NCI-H748 (cell line): ENCODE measurements around the gene FAM200B.

ENCODE experiments used
- DNase-seq: peaks from one replicate; lab custom pipeline; 2025; ENCODE audit not compliant: unreplicated experiment; lab: John Stamatoyannopoulos, UW

The FAM200B gene

DNA sequence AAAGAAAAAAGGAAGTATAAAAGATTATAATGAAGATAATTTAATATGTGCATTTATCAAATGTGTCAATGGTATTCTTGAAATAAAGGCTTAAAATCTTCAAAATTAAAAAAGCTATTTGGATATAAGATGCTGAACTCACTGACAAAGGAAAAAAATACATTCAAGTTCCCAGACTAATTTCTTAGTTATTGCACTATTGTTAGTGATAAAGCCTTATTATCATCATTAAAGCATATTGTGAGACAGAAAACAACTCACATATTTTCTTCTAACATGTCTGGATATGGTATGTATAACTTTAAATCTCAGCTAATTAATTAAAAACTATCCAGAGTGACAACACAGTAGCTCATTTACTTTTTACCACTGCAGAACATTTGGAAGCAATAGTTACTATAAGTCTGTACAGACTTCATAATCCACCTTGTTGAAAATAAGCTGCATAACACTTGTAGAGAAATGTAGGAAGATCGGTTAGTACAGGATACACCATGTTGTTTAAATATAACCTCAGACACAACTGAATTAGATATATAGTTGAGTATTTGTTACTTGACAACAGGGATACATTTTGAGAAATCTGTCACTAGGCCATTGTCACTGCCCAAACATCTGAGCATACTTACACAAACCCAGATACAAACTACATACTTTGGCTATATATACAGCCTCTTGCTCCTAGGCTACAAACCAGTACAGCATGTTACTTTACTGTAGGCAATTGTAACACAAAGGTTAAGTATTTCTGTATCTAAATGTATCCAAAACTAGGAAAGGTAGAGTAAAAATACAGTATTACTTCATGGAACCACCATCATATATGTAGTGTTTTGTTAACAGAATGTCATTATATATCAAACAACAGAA lies 12.8 kb upstream of the FAM200B start:
- no peak for DNase-seq

DNA sequence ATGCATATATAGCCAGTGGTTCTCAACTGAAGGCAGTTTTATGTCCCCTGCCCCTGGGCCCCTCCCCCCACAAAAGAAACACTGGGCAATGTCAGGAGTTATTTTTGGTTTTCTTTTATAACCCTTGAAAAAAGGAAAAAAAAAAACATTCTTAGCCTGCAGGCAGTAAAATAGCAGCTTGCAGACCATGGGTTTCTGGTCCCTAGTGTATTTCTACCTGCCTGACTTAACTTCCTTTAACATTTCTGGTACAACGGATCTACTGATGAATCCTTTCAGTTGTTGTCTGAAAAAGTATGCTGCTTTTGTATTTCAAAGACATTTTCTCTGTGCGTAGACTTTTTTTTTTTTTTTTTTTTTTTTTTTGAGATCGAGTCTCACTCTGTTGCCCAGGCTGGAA lies 11.1 kb upstream of the FAM200B start:
- no peak for DNase-seq

DNA sequence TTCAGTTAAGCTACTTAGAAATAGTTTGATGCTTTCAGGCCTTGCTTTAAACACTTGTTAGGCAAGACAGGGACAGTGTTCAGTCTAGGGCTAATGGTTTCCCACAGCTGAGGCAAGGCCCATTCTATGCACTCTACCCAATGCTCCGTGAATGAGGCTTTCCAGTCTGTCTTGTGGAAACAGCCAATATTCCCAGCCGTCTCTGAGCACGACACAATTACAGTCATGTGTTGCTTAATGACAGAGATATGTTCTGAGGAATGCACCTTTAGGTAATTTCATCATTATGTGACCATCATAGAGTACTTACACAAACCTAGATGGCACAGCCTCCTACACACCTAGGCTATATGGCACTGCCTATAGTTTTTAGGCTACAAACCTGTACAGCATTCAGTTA lies 9.5 kb upstream of the FAM200B start:
- DNase-seq = no peak

DNA sequence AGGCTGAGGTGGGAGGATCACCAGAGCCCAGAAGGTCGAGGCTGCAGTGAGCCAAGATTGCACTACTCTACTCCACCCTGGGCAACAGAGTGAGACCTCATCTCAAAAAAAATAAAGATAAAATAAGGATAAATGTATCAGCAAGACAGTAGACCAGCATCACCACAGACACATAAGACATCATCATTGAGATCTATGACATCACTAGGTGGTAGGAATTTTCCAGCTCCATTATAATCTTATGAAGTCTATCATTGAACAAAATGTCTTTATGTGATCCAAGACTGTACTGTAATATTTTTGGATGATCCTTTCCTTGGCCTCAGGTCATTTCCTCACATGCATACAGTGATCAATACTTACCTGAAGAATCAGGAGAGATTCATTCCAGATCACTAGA lies 8.3 kb upstream of the FAM200B start:
- DNase-seq = no peak

DNA sequence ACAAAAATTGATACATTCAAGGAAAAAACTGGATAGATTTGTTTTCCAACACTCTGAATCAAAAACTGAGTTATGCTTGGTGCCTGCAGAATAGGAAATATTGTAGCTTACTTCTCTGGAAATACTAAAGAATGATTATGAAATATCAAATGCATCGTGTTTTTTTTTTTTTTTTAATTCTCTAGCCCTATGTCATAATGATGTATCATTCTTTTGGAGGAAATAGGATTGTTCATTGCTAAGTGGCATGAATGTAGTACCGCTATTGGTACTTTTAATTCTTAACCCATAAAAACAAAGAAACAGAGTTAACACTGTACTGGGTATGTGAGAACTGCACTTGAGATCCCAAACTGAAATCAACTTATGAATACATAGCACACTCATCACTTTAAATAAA lies 7.6 kb upstream of the FAM200B start:
- DNase-seq = no peak

DNA sequence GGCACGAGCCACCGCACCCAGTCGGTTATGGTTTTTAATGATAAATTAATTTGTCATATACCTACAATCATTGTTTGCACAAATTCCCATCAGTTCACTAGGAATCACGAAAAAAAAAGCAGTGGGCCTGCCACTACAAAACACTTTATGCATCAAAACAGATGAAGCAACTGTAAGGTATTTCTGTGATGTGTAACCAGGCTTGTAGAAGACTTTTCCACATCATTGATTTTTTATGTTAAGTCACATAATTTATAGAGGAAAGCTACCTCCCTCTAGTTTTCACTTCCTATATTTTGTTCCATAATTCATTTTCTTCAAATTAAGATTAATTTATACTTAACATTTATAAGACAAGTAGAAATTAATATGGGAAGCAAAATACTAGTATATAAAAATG lies 6.7 kb upstream of the FAM200B start:
- no peak for DNase-seq

DNA sequence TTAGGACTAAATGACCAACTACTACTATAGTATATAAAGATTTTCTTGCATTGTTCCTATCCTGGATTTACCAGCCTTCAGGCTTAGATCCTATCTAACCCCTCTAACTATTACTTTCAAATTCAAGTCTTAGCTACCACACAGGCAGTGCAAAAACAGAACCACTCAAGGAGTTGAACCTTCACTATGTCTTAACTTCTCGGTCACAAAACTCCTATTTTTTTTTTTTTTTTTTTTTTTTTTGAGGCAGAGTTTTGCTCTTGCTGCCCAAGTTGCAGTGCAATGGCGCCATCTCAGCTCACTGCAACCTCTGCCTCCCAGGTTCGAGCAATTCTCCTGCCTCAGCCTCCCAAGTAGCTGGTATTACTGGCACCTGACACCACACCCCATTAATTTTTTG lies 6.3 kb upstream of the FAM200B start:
- no peak for DNase-seq

DNA sequence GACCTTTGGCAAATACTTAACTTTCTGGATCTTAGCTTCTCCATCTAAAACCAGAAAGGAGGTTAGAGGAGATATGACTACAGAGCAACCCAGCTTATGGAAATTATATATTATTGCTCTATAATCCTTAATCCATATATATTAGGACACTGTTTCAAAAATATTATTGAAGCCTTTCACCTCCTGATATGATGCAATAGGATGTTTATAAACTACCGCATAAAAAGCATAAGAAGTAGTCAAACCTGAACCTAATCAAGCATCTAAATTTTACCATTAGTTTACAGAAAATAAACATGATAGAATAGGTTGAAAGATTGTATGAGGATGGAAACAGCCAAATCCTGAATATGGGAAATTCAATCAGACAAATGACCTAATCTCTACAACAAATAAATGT lies 5.6 kb upstream of the FAM200B start:
- DNase-seq = no peak

DNA sequence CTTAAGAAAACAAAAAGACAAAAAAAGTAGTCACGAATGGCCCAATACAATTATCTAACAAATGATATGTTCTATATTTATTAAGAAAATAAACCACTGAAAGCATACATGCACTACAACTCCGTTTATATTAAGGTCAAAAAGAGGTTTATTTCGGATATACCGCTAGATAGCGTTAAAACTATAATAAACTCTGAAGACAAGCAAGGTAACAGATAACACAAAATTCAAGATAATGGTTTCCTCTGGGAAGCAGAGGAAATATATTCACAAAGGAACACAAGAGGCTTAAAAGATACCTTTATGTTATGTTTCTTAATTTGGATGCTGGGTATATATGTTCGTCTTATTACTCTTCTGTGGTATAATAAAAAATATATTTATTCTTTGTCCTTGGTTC lies 4.7 kb upstream of the FAM200B start:
- no peak for DNase-seq

DNA sequence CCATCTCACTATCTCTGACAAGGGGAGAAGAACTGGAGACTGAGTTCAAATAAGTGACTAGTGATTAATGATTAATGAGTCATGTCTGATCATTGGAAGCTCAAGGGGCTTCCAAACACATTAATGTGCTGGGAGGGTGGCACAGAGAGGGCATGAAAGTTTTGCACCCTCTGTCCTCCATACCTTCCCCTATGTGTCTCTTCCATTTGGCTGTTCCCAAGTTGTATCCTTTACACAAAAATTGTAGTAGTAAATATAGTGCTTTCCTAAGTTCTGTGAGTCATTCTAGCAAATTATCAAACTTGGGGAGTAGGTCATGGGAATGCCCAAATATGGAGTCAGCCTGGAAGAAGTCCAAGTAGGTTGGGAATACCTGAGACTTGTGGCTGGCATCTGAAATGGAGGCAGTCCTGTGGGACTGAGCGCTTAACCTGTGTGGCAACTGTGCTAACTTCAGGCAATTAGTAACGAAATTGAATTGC lies 4.1 kb upstream of the FAM200B start:
- DNase-seq = no peak

DNA sequence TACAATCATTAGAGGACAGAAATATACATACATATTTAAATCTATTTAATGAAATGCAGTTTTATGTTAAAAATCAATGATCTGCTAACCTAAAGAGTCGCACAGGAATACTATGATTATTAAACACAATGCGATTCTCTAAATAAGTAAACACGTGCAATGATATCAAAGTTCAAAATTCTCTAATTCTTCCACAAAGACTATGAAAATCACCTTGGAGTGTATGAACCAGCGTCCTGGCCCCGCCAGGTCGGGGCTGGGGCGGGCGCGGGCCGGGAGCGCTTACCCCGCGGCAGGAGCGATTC lies 608 bp upstream of the FAM200B start:
- no peak for DNase-seq

DNA sequence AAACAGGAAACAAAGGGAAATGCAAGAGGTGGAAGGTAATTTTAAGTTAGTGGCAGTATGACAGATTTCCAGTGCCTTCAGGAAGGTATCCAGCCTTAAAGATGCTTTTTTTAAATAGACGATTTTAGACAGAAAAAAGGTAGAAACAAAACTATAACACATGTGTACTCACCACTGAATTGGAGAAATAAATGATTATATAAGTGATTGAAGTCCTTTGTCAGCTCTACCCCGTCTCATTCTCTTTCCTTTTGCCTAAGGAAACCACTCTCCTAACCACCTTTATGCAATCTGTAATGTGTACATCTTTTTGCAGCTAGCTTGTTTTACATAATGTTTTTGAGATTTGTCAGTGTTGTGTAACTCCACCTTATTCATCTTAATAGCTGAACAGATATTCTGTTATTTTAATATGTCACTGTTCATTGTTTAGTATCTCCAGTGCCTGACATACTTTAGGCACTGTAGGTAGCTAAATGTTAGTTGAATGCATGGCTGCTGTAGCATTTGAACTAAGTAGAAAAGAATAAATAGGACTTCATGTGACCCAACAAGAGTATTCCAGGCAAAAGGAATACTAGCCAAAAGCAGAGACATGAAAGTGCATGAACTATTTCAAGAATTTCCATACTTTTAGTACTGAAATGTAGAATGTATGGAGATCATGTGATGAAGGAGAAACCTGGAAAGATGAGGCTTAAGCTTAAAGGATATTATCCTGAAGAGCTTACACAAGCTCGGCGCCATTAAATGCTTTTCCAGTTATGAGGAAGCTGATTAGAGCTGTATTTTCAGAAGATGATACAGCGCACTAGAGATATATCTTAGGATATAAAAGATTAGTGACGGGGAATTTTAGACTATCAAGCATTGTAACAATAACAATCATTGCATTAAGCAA lies 865 bp downstream of the FAM200B start:
- DNase-seq = no peak

DNA sequence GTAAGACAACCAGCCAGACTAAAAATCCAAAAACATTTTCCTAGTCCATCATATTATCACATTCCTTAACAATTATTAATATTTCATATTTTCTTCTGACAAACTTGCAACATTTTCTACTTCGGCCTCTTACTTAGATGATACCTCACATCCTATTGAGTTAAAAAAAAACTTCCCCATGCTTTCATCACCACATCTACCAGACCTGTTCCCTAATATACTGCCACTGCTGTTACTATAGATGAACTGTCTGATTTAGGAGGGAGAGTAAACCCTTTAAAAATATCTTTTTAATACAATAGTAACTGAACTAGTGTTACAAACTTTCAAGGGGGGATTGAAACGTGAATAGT lies 1.5 kb downstream of the FAM200B start:
- DNase-seq = no peak

DNA sequence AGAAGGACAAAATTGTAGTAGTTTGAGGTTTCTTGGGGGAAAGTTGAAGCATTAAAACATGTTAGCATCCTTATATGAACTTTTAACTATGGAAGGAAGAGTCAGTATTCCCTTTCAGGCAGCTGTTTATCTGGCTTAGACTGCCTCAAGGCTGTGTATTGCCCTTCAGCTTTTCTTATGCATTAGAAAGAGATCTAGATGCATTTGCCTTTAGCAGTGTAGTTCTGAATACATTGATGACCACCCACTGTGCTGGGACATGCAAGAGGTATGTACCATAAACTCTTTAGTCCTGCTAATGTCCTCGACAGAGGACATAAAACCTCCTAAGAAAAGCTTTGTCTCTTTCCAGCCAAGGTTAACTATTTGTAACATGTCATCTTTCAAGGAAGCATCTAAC lies 2.9 kb downstream of the FAM200B start:
- no peak for DNase-seq

DNA sequence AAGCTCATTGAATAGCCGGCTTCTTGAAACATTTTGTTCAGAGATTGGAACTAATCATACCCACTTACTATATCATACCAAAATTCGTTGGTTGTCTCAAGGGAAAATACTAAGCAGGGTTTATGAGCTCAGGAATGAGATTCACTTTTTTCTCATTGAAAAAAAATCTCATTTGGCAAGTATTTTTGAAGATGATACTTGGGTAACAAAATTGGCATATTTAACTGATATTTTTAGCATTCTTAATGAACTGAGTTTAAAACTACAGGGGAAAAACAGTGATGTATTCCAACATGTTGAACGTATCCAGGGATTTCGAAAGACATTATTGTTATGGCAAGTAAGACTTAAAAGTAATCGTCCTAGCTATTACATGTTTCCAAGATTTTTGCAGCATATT lies 6.4 kb downstream of the FAM200B start:
- no peak for DNase-seq

DNA sequence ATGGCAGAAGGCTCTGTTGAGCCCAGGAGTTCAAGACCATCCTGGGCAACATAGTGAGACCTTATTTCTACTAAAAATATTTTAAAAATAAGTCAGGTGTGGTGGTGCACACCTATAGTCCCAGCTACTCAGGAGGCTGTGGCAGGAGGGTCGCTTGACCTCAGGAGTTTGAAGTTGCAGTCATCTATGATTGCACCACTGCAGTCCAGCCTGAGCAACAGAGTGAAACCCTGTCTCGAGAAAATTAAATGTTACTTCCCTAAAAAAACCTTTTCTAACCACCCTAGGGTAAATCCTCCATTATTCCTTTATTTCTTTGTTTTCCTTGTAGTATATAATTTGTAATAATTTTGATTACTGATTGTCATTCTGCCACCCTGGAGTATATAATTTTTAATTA lies 7.9 kb downstream of the FAM200B start:
- DNase-seq = no peak

DNA sequence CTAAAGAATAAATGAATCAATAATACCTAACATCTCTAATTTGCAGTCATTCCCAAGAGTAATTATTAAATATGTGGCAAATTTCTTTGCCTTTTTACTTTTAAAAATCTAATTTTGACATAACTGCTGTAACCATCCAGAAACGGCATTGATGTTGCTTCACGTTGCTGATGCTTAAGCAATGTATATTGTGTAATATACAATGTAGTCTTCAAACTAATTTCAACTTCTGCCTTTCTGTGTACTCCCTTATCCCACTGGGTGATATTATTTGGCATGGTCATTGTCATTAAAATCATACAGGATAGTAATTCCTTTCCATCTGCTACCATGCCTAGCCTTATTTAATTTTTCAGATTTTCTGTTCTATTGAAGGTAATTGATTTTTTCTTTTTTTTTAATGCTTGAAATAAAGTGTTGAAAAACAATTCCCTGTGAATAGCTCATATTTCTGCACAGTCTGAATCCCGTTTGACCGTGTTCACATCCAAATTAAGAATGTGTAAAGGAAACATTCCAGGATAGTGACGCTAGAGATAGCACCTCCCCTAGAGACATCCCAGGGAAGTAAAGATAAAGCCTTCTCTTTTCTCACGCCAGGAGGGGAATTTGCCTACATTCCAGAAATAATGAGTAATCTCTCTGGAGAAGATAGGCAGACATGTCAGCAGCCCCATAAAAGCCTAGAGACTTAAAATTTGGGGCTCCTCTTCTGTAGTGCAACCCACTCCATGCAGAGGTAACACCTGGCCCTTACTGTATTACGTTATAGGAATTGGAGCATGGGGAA lies 8.6 kb downstream of the FAM200B start:
- DNase-seq = no peak

DNA sequence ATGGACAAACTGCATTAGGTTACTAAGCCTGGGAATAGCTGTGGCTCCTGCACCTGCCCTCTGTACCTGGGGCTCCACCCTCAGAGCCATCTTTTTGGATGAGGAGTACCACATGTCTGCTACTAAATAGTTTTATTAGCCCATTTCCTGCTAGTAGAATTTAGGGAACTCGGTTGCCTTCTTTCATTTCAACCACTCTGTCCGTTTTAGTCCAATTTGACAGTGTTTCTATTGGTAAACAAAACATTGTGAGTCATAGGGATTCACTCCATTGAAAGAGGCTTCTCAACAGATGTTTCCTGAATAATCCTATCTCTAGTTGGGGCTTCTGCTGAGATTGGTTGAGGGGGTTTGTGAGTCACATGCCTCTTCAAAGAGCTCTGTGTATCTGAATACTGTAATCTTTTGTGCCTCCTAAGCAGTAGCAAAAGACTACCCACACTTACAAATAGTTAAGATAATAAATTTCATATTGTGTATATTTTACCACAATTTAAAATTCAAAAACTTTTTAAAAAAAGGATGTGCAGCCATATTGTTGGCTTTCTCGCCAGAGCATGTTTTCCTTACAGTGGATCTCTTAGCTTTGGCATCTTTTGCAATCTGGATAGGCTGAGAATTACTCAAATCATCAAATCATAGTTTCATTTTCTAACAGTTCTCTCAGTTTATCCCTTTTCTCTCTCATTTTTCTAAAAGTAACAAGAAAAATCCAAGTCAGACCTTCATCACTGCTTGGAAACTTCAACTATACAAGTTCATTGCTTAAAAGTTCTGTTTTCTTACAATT lies 9.9 kb downstream of the FAM200B start:
- no peak for DNase-seq

DNA sequence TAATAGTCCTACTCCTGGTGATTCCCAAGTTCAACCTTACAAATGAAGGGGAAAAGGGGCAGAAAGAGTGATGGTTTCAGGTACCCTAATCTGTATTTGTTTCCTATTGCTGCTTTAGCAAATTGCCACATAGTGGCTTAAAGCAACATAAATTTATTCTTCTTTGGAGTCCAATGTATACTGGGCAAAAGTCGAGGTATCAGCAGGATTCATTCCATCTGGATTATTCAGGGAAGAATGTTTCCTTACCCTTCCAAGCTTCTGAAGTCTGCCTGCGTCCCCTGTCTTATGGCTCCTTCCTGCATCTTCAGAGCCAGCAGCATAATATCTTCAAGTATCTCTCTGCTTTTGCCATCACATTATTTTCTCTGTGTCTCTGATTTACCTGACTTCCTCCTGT lies 11.0 kb downstream of the FAM200B start:
- DNase-seq = no peak

DNA sequence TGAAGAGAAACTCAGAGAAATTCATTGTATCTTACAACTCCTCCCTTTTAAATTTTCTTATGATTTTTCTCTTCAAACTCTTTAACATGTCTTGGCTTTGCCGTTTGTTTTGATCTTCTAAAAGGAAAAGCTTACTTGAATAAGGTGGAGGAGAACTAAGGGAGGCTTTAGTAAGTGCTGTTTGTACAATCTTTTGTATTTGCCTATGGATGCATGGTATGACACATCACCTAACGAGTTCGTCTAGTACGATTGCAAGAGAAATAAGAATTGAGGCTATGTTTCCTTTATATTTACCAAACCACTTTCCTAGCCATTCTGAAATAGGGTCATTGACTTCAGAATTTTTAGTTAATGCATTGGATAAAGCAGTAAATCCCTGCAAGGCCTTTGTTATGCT lies 12.8 kb downstream of the FAM200B start:
- DNase-seq = no peak

DNA sequence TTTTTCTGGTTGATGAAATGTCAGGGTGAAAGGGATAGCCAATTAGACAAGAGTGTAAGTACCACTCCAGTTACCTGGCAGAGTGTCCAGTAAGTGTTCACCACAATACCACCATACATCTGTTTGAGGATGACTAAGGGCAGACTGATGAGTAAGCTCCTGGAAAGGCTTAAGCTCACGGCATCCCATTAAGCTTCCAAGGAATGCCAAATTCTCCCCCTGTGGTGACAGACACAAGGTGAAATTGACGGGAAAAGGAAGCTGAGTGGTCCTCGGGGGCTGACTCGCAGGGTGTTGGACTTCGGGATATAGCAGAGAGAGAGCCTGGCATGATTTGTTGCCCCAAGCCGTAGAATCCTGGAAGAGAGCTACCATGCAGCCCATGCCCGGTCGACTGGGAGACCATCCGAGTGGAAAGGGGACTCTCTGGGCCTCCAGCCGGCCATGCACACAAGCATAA lies 13.6 kb downstream of the FAM200B start:
- no peak for DNase-seq
